ENCODE results near the gene SLC5A5. TPM values are rescaled to one million over a fixed set of nuclear protein-coding genes. Genes with fewer than 3 reads are reported as not detected.

The SLC5A5 gene
- polyA plus RNA-seq, 1 donor = not detected

DNA sequence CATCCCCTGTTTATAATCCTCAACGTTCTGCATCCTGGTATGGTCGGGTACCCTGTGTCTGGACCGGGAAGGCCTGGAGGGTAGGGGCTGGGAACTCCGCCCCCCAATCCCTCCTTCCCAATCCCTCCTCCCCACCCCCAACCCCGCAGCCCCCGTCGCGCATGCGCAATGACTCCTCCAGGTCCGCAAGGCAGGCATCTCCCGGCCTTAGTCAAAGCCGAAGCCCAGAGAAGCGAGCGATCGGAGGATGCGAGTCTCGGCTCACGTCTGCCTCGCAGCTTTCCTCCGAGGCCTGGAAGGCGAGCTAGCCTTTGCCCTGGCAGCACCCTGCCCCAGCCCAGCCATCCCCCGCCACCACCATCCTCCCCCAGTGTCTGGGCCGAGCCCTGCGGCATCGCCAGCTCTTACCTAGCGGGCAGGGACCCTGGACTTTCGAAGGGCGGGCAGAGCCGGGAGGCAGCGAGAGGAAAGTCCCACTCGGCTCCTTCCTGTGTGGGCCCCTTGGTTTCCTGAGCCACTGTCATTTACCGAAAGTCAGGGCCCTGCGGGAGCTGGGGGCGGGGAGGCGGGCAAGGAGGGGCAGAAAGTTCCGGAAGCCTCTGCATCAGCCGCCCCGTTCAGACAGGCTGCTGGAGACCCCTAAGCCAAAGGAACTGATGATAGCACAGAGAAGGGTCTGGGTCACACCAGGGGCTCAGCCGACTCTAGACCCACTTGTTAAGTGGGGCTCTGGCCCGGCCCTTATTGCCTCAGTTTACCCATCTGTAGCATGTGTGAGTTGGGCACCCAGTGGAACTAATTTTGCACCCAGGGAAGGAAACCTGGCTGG, 24.0 kb upstream of the SLC5A5 start, which contains the start of gene JAK3:
Gene JAK3, minus strand, starts transcription at position 445 of the 829 bp plus-strand sequence. CDS start 3,565 bp downstream, outside the sequence.
- H3K9me3 ChIP-seq (ENCODE audit: control insufficient read depth, low read depth, low read length) = no peaks in the 10 kb centered on the region
- DNase-seq = peak; percentile 61 to 89
- peak within 1 kb of the TSS; percentile 38 for H3K4me3 ChIP-seq (ENCODE audit: low read length)
- H3K27ac ChIP-seq (ENCODE audit: low read length) = peak within 1 kb of the TSS; percentile 72
- no CpG with 5 or more reads among the region's 40 CpGs for WGBS (ENCODE audit: insufficient coverage, low lambda C conversion rate)
- H3K36me3 ChIP-seq (ENCODE audit: control insufficient read depth, insufficient read depth, low read length) = no peaks in the 10 kb centered on the region
- H3K27me3 ChIP-seq (ENCODE audit: control insufficient read depth, insufficient read depth, low read length) = peaks cover 2% of the 10 kb centered on the region
- peaks cover 17% of the 10 kb centered on the region for H3K4me1 ChIP-seq (ENCODE audit: control insufficient read depth, insufficient read depth, low read length)

GRCh38 chr19:17848595-17849292, 23.0 kb upstream of the SLC5A5 start:
- no peak for DNase-seq
- Histone ChIP-seq H3K4me1 (ENCODE audit: control insufficient read depth, insufficient read depth, low read length) (peaks cover 14% of the 10 kb centered on the region), H3K36me3 (ENCODE audit: control insufficient read depth, insufficient read depth, low read length) (no peaks in the 10 kb centered on the region), H3K27ac (ENCODE audit: low read length) (no peak overlapping the region), H3K4me3 (ENCODE audit: low read length) (no peak overlapping the region), H3K27me3 (ENCODE audit: control insufficient read depth, insufficient read depth, low read length) (no peaks in the 10 kb centered on the region), H3K9me3 (ENCODE audit: control insufficient read depth, low read depth, low read length) (no peaks in the 10 kb centered on the region)
- 100% methylated on average over 1 of the region's 14 CpGs for WGBS (ENCODE audit: insufficient coverage, low lambda C conversion rate)

- H3K36me3 ChIP-seq (ENCODE audit: control insufficient read depth, insufficient read depth, low read length) = no peaks in the 10 kb centered on the region
- H3K27ac ChIP-seq (ENCODE audit: low read length) = no peak overlapping the region
- peaks cover 5% of the 10 kb centered on the region for H3K27me3 ChIP-seq (ENCODE audit: control insufficient read depth, insufficient read depth, low read length)
- no CpG with 5 or more reads among the region's 6 CpGs for WGBS (ENCODE audit: insufficient coverage, low lambda C conversion rate)
- H3K4me1 ChIP-seq (ENCODE audit: control insufficient read depth, insufficient read depth, low read length) = peaks cover under 1% of the 10 kb centered on the region
- no peak overlapping the region for H3K4me3 ChIP-seq (ENCODE audit: low read length)
- DNase-seq = no peak
- no peaks in the 10 kb centered on the region for H3K9me3 ChIP-seq (ENCODE audit: control insufficient read depth, low read depth, low read length)
These were observed 17.7 kb upstream of the SLC5A5 start for GRCh38 chr19:17854061-17854460.

GRCh38 chr19:17855280-17856152, 16.2 kb upstream of the SLC5A5 start:
- Histone ChIP-seq H3K27me3 (ENCODE audit: control insufficient read depth, insufficient read depth, low read length) (peaks cover 5% of the 10 kb centered on the region), H3K27ac (ENCODE audit: low read length) (no peak overlapping the region), H3K9me3 (ENCODE audit: control insufficient read depth, low read depth, low read length) (no peaks in the 10 kb centered on the region), H3K4me1 (ENCODE audit: control insufficient read depth, insufficient read depth, low read length) (peaks cover 4% of the 10 kb centered on the region), H3K4me3 (ENCODE audit: low read length) (no peak overlapping the region), H3K36me3 (ENCODE audit: control insufficient read depth, insufficient read depth, low read length) (no peaks in the 10 kb centered on the region)
- DNase-seq = peak; percentile 61 to 68
- no CpG with 5 or more reads among the region's 29 CpGs for WGBS (ENCODE audit: insufficient coverage, low lambda C conversion rate)

DNA sequence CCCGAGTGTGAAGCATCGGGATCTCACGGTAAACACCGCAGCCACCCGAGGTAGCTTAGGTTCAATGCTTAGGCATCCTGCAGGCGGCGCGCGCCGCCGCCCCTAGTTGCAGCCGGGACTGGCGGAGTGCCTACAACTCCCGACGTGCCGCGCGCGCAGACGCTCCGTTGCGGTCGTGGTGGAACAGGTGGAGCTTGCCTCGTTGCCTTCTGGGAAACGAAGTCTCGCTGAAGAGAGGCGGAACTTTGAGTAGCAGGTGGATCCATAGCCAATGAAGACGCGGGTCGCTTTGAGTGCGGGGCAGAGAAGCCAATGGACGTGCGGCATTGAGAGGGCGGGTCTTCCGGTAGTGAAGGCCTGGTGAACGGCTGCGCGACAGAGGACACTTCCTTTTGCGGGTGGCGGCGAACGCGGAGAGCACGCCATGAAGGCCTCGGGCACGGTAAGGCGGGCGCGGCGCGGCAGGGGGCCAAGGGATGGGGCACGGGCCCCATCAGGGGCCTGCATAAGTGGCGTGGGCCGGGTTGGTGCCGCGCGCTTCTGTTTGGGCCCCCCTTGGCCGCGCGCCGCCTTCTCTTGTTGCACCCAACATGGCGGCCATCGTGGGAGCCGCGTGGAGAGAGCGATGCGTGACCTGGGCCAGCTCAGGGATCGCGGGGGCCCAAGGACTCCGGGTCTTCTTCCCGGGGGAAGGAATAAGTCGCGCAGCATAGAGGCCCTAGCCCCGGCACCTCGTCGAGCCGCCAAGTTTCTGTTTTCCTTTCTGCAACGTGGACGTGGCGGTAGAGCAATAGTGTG, 12.0 kb upstream of the SLC5A5 start, which contains the start of gene RPL18A:
Gene RPL18A, plus strand, starts transcription at position 378 of the 798 bp plus-strand sequence. Its CDS starts 47 bp downstream, at position 425.
- WGBS (ENCODE audit: insufficient coverage, low lambda C conversion rate) = no CpG with 5 or more reads among the region's 80 CpGs
- Histone ChIP-seq H3K4me3 (ENCODE audit: low read length) (peak within 1 kb of the TSS; percentile 94), H3K36me3 (ENCODE audit: control insufficient read depth, insufficient read depth, low read length) (peaks cover 35% of the 10 kb centered on the region), H3K27ac (ENCODE audit: low read length) (no peak within 1 kb of the TSS), H3K4me1 (ENCODE audit: control insufficient read depth, insufficient read depth, low read length) (peaks cover 12% of the 10 kb centered on the region), H3K9me3 (ENCODE audit: control insufficient read depth, low read depth, low read length) (no peaks in the 10 kb centered on the region), H3K27me3 (ENCODE audit: control insufficient read depth, insufficient read depth, low read length) (peaks cover 5% of the 10 kb centered on the region)
- DNase-seq = peak; percentile 100

DNA sequence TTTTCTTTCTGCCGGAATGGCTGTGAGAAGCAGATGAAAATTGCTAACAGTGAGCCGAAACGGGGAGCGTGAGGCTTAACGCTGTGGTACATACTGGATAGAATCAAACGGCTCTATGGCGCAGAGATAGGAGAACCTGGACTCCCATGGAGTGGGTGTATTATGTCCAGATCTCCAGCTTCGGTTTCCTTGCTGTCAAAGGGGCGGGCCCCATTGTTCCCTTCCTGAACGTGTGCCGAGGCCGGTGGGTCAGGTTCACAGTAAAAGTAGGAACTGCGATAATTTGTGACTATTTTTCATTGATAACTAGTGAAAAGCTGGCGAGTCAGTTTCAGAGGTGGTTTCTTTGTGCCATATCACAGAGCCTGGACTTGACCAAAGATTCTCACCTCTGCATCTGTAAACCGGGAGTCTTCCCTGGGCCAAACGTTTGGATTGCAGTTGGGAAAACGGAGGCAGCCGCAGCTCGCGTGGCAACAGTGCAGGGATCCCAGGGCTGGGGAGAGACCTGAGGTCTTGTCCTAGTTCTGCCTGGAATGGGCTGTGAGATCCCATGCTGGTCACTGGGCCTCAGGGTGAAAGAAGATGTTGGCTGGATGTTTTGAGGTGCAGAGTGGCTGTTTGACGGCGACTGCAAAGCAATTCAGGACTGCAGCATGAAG, 11.3 kb upstream of the SLC5A5 start:
- Histone ChIP-seq H3K4me3 (ENCODE audit: low read length) (peak overlapping the region; percentile 94), H3K27ac (ENCODE audit: low read length) (no peak overlapping the region), H3K36me3 (ENCODE audit: control insufficient read depth, insufficient read depth, low read length) (peaks cover 40% of the 10 kb centered on the region), H3K27me3 (ENCODE audit: control insufficient read depth, insufficient read depth, low read length) (no peaks in the 10 kb centered on the region), H3K9me3 (ENCODE audit: control insufficient read depth, low read depth, low read length) (no peaks in the 10 kb centered on the region), H3K4me1 (ENCODE audit: control insufficient read depth, insufficient read depth, low read length) (peaks cover 12% of the 10 kb centered on the region)
- no peak for DNase-seq
- WGBS (ENCODE audit: insufficient coverage, low lambda C conversion rate) = no CpG with 5 or more reads among the region's 22 CpGs

GRCh38 chr19:17860993-17861360, 10.8 kb upstream of the SLC5A5 start:
- WGBS (ENCODE audit: insufficient coverage, low lambda C conversion rate) = no CpG with 5 or more reads among the region's 7 CpGs
- Histone ChIP-seq H3K36me3 (ENCODE audit: control insufficient read depth, insufficient read depth, low read length) (peaks cover 44% of the 10 kb centered on the region), H3K9me3 (ENCODE audit: control insufficient read depth, low read depth, low read length) (no peaks in the 10 kb centered on the region), H3K27me3 (ENCODE audit: control insufficient read depth, insufficient read depth, low read length) (no peaks in the 10 kb centered on the region), H3K27ac (ENCODE audit: low read length) (no peak overlapping the region), H3K4me1 (ENCODE audit: control insufficient read depth, insufficient read depth, low read length) (peaks cover 12% of the 10 kb centered on the region), H3K4me3 (ENCODE audit: low read length) (peak overlapping the region; percentile 94)
- DNase-seq = no peak

DNA sequence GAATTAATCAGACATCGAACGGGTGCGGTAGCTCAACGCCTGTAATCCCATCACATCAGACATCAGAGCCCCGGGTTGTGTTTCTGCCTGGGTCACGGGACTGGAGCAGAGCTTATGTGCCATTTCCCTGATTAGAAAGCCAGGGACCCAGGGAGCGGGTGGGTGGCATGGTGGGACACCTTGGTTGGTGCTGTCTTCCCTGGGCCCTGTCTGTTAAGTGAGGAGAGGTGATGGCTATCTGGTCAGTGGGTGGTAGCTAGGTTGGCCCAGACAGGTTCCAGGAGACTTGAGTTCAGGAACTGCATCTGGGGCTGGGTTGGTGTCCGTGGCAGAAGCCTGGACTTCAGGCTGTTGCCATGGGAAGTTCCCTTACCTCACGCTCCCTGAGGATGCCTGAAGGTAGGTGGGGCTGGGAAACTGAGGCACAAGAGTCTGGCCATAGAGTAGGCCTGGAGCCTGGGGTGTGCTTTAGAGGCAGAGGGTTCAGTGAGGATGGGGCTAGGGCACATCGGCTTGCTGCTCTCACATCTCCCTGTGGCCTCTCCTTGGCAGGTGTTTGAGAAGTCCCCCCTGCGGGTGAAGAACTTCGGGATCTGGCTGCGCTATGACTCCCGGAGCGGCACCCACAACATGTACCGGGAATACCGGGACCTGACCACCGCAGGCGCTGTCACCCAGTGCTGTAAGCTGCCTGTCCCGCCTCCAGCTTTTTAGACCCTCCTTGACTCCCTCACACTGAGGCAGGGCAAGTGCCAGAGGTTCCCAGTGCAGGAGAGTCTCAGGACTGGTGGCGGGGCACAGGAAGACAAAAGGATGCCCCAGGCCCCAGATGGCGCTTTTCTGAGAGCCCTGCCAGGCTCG, 10.0 kb upstream of the SLC5A5 start:
- Histone ChIP-seq H3K4me1 (ENCODE audit: control insufficient read depth, insufficient read depth, low read length) (peaks cover 15% of the 10 kb centered on the region), H3K27ac (ENCODE audit: low read length) (no peak overlapping the region), H3K4me3 (ENCODE audit: low read length) (no peak overlapping the region), H3K9me3 (ENCODE audit: control insufficient read depth, low read depth, low read length) (no peaks in the 10 kb centered on the region), H3K36me3 (ENCODE audit: control insufficient read depth, insufficient read depth, low read length) (peaks cover 44% of the 10 kb centered on the region), H3K27me3 (ENCODE audit: control insufficient read depth, insufficient read depth, low read length) (no peaks in the 10 kb centered on the region)
- DNase-seq = no peak
- WGBS (ENCODE audit: insufficient coverage, low lambda C conversion rate) = 80% methylated on average over 2 of the region's 23 CpGs

All from large intestine (tissue), 3 donors.